ENCODE data around the gene TIGD6.

The TIGD6 gene

DNA sequence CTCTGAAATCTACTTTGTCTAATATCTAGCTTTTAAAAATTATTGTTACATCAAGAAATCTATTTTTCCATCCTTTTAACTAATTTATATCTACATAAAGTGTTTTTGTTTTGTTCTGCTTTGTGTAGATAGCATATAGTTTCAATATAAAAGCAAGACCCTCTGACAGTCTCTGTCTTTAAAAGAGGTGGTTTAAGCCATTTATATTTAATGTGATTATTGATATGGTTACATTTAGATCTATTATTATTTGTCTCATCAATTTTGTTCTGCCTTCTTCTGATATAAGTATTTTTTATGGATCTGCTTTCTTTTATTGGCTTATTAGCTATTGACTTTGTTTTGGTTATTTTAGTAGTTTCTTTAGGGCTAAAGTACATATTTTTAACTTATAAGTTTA lies 16.1 kb upstream of the TIGD6 start:
- no peak for DNase-seq (ENCODE audit: low spot score)

DNA sequence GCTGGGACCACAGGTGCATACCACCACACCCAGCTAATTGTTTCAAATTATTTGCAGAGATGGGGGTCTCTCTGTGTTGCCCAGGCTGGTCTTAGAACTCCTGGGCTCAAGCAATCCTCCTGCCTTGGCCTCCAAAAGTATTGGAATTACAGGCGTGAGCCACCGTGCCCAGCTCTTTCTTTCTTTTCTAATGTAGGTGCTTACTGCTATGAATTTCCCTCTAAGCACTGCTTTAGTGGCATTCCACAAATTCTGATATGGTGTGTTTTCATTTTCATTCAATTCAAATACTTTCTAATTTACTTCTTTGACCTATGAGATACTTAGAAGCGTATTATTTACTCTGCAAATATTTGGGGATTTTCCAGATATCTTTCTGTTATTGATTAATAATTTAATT lies 15.0 kb upstream of the TIGD6 start:
- DNase-seq (ENCODE audit: low spot score): no peak

DNA sequence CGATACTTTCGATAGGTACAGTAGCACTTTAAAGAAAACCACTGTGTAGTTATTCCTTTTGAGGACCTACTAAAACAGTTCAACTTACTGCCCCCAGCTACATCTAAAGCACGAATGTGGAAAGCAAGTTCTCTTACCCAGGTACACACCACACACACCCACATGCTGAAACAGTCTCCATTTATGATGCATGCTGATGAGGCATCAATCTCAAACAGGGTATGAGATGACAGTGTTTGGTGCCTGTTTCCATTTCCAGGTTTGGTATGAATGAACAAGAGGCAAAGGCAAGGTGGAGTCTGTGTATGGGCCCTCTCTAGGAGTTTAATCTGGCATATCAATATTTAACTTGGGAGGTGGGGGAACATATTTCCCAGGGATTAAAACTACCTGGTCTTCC lies 14.0 kb upstream of the TIGD6 start:
- DNase-seq (ENCODE audit: low spot score): no peak

DNA sequence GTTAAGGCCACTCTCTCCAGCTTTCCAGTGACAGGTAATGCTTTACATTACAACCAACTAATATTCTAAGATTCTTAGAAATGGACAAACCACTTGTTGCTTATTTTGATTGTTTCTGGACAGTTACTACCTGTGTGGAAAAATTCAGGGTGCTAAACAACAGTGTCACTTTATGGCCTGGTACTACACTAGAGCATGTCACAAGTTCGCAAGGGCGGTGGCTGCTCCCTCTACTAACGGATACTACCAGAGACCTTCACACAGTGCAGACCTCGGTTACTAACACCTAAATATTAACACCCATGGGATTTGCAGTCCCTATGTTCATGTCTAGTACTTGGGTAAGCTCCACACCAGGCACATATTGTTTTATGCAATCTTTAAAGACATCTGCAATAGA lies 13.5 kb upstream of the TIGD6 start:
- no peak for DNase-seq (ENCODE audit: low spot score)

DNA sequence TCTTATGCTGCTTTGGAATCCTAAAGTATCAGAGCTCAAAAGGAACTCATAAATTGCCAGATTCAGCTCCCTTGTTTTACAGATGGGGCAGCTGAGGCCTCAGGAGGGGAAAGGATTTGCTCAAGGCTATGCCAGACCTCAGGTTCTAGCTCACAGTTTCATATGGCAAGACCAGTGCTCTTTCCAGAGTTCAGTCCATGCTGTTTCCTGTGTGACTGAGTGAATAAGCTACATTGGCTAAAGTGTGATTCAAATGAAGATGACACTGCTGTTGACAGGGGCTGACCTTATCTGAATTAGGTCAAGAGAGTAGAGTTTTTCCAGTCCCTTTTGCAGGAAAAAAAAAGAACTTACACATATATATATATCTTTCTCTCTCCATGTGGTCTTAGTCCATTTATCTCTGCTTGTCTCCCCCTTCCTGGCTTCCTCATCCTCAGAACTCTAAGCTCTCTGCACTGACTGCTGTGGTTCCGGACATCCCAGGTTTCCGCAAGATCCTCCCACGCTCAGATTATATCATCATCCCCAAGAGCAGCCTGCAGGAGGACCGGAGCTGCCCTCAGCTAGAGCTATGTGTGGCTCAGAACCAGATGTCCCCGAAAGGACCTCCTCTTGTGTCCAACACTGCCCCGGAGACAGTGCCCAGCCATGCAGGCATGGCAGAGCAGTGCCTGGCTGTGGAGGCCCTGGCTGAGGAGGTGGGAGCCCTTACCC lies 9.4 kb upstream of the TIGD6 start:
- DNase-seq (ENCODE audit: low spot score): no peak

DNA sequence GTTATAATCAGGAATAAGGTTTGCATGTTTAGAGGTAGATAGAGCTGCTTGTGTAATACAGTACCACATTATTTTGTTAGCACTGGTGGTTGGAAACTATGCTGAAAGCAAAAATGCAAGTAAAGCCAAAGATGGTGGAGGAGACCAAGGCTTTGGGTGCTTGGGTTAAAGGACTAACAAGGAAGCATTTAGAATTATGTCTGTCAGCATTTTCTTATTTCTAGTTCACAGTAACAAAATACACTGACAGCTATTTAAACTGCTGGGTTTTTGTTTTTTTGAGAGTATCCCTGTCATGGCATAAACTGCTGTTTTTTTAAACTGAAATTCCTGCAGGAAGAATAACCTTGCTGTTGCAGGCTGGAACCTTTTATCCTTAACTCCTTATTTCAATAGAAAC lies 6.6 kb upstream of the TIGD6 start:
- DNase-seq (ENCODE audit: low spot score): no peak

DNA sequence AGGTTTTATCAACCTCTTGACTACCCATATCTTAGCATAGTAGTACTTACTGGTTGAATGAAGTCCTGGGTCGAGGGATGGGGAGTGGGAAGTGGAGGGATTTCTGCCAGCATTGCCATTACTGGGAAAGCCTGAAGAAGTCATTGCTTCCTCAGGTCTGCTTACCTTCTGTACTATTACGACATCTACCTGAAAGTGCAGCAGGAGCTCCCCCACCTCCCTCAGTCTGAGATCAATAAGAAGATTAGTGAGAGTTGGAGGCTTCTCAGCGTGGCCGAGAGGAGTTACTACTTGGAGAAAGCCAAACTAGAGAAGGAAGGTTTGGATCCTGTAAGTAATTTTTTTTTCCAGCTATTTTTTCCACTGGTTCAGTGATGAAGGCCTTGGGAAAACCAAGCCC lies 5.9 kb upstream of the TIGD6 start:
- no peak for DNase-seq (ENCODE audit: low spot score)

DNA sequence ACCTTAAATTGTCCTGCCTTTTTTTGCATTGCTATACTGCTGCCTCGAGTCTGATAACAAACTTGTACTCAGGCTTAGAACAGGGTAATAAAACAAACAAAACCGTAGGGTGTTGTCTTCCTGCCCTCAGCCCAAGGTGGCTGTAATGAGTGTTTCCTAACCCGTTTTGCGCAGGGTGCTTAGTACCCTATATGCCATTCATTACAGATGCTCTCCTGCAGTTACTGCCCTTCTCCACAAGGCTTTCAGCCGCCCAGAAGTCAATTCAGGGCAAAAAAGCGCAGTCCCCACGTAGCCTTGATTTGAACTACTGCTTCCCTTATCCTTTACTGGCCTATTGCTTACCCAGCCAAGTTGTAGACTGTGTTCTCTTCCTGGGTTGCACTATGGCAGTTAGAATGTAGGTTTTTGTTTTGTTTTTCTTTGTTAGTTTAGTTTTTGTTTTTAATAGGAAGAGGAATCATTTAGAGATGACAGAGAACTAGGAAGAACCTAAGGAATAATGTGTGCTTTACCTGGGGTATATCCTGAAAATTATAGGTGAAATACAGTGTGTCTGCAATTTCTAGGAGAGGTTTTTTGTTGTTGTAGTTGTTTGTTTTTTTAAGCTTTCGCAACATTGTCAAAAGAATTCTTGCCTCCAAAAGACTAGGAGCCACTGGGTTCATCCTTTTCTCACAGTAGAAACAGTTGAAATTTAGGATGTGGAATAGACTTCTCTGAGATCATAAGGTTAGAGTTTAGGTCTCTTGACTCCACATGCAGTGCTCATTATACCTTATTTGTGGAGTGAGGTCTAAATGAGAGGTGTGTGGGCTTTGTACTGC lies 1.4 kb upstream of the TIGD6 start:
- DNase-seq (ENCODE audit: low spot score): peak; percentile 80

DNA sequence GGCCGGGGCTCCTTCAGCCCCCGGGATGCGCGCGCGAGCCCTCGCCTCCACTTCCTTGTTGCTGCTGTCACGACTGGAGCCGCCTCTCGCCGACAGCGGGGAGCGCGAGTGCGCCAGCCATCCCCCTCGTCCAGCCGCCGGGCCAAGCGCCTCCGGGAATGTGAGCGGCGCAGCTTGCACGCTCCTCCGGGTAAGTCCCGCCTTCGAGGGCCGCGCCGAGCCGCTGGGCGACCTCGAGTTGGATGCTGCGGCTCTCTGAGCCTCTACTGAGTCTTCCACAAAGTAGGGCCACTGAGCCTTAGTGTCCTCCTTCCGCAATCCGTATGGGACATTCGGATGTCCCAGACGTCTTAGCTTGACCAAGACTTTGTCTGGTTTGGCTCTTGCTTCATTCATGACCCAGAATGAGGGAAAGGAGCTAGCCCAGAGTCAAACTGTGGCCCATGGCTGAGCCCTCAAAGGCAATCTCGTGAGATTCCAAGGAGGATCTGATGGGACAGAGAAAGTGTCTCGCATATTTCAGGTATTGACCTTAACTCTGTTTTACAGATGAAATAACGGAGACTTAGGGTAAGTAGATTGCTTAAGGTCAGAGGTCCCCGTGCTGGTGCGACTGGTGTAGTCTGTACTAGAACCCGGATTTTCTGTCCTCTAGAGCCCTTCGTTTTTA lies 671 bp upstream of the TIGD6 start:
- peak; percentile 44 for DNase-seq (ENCODE audit: low spot score)

DNA sequence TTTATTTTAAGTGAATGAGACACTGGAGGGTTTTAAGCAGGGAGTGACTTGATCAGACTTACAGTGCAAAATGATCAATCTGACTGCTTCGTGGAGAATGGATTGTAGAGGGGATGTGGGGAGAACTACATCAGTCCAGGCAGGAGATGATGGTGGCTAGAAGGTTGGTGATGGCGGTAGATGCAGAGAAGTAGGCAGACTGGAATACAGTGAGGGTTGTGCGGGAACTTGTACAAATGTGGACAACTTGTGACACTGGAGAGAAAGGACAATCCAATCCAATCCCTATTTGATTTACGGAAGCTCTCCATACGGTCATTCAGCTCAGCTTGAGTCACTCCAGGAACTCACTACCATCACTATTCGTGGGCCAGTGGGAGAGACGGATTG lies 593 bp downstream of the TIGD6 start:
- DNase-seq (ENCODE audit: low spot score): no peak

DNA sequence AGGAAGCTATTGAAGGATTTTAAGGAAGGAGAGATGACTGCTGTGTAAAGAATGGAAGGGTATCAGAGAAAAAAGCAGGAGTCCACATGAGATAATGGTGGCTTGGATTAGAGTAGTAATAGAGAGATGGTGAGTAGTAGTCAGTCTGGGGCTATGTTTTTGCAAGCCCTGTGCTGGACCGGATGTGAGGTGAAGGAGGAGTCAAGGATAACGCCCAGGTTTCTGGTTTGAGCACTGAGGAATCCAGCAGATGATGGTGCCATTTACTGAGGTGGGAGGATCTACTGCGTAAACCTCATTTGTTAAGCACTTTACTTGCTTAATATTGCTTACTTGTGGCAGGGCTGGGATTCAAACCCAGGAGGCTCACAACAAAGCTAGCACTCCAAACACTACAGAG lies 1.1 kb downstream of the TIGD6 start:
- DNase-seq (ENCODE audit: low spot score): no peak

DNA sequence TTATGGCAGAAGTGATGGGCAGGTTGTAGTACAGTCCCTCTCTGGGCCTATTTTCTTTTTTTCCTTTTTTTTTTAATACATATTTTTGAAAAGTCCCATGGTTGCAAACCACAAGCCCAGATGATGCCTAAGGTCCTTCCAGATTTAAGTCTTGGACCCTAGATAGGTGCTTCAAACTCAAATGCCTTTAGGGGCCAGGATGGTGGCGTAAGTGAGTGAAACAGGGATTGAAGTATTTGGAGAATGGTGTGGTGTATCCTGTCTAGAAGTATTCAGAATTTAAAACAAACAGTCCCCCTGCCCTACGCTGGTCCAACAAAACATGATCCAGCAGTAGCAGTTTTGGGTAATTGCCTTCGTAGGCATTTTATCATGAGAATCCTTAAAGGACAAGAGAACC lies 2.2 kb downstream of the TIGD6 start:
- DNase-seq (ENCODE audit: low spot score): no peak

DNA sequence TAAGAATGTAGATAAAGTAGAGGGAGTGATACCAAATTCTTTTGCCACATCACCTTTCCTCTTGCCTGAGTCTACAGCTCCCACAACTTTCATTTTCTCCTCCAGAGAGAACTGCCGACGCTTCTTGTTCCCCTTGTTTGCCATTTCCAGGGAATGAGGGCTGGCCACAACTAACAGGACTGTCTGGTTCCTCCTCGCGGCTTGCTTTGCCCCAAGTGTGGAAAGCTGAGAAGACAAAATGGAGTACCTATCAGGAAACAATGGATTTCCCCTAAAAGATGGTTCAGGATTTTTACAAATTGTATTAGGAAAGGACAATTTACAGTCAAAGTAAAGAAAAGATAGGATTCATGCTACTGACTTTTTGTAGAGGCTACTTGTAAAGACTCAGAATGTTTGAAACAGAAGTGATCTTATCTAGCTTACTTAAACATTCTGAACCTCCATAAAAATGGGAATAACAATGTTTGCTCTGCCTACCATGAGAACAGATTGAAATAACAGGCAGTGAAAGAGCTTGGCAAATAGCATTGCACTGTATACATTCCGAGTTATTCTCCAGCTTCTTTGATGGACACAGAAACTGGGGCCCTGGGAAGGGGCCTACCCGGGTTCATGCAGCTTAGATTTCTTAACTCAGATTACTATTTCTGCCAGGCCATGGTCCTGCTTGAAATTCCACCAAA lies 4.1 kb downstream of the TIGD6 start:
- no peak for DNase-seq (ENCODE audit: low spot score)

DNA sequence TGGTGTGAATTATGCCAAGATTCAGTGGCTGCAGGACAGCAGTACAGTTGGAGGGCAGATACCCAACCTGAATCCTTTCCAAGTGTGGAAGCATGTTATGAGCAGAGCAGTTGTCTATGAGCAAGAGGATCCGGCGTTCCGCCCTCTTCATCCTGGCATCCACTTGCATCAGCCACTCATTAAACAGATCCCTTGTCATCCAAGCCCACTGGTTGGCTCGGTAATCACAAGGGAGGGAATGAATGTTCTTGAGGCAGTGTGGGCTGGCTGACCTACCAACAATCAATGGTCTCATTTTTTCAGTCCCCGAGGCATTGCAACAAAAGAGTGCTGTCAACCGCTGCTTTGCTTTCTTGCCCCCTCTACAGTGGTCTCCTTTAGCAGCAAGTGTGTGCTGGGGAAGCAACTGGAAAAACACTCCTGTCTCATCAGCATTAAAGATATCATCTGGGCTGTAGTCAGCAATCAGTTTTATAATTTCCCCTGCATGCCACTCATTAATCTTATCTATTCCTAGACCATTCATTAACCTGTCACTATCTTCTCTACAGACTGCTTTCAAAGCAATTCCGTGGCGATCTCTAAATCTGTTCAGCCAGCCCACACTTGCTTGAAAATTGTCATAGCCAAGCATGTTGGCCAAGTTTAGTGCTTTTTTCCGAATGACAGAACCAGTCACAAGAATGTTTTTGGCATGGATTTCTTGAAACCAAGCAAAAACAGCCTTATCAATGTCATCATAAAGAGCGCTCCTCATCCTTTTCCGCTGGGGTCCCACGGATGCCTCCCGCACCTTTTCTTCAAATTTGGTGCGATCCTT lies 4.9 kb downstream of the TIGD6 start:
- DNase-seq (ENCODE audit: low spot score): no peak

DNA sequence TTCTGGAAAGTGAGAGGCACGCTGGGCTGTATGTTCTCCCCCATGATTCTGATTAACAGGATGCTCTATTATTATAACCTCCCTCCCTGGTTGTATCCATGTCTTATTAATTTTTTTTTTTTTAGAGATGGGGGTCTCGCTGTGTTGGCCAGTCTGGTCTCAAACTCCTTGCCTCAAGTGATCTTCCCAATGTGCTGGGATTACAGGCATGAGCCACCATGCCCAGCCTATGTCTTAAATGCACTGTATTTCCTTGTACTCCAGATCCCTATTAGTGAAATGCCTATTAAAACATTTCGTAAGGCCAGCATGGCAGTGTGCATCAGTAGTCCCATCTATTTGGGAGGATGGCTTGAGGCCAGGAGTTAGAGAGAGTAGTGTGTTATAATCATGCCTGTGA lies 7.0 kb downstream of the TIGD6 start:
- no peak for DNase-seq (ENCODE audit: low spot score)

DNA sequence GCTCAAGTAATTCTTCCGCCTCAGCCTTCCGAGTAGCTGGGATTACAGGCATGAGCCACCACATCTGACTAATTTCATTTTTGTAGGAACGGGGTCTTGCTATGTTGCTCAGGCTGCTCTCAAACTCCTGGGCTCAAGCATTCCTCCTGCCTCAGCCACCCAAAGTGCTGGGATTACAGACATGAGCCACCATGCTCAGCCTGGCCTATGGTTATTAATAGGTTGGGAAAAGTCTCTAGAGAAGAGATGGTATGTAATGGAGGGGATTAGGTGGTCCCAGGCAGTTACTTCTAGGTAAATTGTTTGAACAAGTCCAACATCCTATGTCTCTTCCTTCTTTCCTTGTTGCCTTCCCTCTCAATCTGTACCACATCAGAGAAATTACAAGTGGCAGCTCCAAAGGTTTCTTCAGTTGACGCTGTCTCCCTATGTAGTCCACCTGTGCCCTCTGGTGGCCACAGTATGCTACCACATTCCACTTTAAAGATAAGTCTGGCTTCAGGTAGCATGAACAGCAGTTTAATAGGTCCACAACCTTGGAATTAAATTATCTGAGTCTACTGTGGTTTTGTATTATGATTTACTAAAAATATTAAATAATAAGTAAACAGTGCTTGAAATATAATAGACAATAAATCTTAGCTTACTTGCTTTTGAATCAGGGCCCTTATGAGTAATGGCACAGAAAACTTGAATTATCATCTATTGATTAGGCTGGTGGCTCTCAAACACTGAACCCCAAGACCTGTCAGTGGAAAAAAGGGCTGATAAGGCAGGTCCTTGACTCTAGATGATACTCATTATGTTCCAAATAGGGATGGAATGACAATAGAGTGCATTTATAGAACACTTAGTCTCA lies 9.7 kb downstream of the TIGD6 start:
- peak; percentile 88 for DNase-seq (ENCODE audit: low spot score)

DNA sequence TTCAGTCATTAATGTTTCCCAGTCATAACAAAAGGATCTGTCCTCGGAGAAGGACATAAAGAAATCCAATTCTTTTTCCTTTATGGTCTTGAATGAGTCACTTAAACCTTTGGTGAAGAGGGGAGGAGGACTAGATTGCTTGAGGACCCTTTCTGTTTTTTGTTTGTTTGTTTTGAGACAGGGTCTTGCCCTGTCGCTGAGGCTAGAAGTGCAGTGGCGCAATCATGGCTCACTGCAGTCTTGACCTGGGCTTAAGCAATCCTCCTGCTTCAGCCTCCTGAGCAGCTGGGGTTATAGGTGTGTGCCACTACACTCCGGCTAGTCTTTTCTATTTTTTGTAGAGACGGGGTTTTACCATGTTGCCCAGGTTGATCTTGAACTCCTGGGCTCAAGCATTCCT lies 12.3 kb downstream of the TIGD6 start:
- no peak for DNase-seq (ENCODE audit: low spot score)

DNA sequence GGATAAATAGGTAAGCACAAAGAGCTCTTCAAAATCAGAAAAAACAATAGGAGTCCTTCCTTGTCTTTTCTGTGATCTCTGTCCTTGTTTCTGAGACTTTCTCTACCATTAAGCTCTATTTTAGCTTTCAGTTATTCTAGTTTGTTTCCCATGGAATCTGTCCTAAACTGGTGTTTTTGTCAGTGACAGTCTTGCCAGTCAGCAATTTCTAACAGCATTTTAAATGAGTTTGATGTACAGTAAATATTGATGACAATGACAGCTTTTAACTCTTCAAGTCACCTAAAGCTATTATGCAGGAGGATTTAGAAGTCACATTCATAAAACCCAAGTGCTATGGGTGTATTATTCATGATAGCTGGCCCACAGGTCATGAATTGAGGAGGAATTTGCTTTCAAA lies 17.9 kb downstream of the TIGD6 start:
- DNase-seq (ENCODE audit: low spot score): no peak

DNA sequence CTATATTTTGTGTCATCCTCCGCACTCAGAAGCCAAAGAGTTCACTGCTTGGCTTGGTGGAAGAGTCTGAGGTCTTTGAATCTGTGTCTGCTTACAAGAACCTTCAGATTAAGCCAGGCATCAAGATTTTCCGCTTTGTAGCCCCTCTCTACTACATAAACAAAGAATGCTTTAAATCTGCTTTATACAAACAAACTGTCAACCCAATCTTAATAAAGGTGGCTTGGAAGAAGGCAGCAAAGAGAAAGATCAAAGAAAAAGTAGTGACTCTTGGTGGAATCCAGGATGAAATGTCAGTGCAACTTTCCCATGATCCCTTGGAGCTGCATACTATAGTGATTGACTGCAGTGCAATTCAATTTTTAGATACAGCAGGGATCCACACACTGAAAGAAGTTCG lies 19.2 kb downstream of the TIGD6 start:
- DNase-seq (ENCODE audit: low spot score): no peak

DNA sequence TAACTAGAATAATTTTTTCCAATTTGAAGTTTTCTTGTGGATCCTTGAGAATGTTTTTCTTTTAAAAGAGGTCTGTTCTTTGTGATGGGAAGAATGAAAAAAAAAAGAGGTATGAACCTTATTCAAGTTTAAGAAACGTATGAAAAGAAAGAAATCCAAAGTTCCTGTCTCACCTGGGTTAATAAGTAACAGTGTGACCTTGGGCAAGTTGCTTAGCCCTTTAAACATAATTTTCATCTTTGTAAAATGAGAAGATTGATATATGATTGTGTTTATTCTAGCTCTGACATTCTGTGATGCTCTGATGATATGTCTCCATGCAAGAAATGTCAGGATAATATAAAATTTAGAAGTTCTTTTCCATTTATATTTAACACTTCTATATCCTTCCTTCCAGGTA lies 20.6 kb downstream of the TIGD6 start:
- DNase-seq (ENCODE audit: low spot score): no peak

DNA sequence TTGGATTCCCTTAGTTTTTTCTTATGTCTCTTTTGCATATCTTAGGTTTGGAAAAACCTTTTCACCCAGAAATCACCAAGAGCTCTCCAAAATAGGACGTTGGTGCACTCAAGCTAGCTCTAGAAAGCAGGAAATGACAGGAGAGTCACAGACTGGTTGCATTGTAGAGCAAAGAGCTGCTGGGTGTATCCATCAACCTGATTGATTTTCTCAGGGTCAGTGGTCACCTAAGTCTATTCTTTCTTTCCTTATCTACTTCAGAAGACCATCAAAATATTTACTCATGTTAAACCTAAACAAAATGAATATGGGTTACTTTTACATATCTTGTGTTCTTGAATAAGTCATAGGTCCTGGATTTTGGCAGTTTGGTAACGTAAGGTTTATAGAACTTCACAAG lies 25.0 kb downstream of the TIGD6 start:
- no peak for DNase-seq (ENCODE audit: low spot score)

All from hematopoietic multipotent progenitor cell treated with erythropoietin and hydrocortisone succinate and interleukin-3 and kit ligand, for 15 days (in vitro differentiated cells).